HG03175 (cell line): ENCODE results near the gene PTAFR.

Source experiments
- ATAC-seq: cut with Tn5 transposase; IDR thresholded peaks from one replicate; pipeline ENCODE4 v1.9.1; 2021; ENCODE audit warnings: mild to moderate bottlenecking, moderate library complexity; ENCODE audit not compliant: unreplicated experiment

The PTAFR gene, protein sequence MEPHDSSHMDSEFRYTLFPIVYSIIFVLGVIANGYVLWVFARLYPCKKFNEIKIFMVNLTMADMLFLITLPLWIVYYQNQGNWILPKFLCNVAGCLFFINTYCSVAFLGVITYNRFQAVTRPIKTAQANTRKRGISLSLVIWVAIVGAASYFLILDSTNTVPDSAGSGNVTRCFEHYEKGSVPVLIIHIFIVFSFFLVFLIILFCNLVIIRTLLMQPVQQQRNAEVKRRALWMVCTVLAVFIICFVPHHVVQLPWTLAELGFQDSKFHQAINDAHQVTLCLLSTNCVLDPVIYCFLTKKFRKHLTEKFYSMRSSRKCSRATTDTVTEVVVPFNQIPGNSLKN

DNA sequence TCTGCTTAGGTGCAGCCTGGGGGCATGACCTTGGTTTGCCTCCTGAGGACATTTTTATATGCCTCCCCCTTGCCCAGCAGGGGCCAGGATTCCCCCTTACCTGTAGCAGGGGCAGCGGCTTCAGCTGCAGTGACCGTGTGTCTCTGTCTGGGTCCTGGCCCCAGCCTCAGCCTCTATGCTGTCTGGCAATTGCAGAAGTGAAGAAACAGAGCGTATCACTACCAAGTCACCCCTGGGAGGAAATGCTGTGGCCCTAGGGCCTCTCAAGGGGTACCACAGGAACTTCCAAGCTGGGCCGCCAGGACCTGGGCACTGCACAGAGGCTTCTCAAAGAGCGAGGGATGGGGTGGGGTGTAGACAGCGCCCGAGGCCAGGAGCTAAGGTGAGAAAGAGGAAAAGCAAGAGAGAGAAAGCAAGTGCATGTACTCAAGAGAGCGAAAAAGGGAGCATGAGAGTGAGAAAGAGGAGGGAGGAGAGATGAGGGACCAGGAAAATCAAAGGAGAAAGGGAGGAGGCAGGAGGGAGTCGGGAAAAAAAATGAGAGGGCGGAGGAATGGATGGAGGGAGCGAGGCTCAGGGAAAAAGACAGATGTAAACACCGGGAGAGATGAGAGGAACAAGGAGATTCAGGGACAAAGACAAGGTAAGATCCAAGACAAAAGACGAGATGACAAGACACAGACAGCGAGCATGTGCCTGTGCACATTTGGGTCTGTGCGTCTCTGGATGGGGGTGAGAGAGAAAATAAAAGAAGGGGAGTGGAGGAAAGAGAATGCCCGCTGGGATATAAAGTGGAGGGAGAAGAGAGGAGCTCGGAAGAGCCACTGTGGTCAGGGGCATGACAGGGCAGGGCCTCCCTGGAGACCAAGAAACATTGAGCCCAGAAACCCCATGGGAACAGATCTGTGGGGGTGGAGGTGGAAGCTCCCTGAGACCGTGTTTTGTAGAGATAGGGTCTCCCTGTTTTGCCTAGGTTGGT, at the start of gene PTAFR:
Gene PTAFR, minus strand, starts transcription at position 199 of the 979 bp plus-strand sequence. CDS start 25,669 bp downstream, outside the sequence.
- ATAC-seq, result peak; percentile 44

DNA sequence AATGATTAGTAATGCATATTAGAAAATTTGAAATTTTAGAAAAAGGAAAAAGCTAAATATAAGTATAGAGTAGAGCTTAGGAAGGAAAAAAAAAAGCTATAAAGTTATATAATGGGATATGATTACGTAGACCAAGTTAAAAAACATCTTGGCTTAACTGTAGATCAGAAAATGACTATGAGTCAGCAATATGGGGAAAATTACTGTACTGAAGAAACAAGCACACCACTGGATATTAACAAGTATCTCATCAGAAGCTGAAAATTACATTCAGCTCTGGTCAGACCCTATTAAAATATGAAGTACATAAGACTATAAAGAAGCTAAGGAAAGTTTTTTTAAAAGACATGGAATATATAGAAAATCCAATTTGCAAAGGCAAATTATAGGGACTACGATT, 36.8 kb upstream of the PTAFR start:
- ATAC-seq, result no peak

DNA sequence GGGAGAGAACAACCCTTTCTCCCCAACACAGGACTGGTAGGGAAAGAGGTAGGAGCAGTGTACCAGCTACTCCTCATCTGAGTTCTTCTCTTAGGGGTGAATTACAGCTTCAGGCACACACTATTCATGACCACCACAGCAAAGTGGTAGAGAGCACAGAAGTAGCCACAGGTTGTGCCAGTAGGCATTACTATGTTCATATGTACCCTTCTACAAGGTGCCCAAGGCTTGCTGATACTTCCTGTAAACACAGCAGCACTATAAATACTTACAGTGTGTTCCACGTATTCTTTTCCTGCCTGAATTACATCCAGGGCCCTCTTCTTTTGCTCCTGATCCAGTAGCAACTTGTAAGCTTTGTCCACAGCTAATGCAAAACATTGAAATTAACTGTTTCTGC, 33.2 kb upstream of the PTAFR start:
- no peak for ATAC-seq

DNA sequence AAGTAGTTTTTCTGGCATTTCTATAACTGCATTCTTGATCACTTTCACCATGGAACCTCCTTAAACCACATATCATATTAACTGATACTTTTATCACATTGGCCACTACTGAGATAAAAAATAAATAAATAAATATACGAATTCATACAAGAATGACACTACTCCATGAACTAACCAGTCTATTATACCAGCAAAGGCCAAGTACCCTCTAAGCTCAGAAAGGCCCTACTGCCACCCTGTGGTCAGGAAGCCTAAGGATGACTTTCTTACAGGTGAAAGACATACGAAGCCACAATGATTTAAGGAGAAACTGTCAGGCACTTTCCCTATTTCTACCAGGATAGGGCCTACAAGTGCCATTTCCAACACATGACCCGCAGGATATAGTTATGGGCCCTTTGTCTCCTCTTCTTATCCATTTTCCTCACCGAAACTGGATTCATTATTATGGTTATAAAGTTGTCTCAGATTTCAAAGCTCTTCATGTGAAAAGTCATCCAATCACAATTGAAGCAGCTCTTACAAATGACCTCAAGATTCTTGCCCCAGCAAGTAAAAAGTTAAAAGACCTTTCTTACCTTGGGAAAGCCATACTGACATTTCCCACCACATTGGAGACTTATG, 32.4 kb upstream of the PTAFR start:
- no peak for ATAC-seq

DNA sequence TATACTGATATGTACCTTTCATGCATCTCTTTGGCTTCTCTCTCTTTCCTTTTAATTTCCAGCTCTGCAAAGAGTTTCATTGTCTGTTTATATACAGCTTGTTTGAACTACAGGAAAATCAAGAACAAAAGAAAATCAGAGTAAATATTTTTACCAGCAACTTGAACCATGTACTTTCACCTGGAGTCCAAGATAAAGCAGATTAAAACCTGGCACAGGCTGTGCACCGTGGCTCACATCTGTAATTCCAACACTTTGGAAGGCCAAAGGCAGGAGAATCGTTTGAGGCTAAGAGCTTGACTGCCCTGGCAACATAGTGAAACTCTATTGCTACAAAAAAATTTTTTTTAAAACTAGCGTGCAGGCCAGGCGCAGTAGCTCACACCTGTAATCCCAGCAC, 28.8 kb upstream of the PTAFR start:
- ATAC-seq, result no peak

DNA sequence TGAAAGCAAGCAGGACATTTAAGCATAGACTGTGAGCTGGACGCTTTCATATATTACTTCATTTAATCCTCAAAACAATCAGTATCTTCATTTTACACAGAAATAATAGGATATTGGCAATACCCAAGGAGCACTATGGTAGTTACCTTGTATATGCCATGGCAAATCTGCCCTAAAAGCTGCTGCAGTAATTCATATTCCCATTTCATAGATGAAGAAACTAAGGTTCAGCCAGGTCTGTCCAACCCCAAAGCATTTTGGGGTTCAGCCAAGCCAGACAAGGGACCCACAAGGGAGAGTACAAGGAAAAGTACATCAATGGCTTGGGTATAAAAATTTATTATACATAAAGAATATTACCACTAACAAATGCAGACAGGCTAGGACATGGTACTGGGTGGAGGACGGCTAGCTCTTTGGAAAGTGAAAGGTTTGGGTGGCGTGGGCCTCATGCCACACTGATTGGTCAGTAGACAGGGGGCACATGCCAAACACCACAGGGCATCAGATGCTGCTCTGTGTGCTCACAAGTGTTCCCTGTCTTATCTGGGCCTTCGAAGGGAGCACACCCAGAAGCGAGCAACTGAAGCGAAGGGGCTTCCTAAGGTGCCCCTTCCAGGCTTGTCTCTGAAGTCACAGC, 23.9 kb upstream of the PTAFR start:
- no peak for ATAC-seq

DNA sequence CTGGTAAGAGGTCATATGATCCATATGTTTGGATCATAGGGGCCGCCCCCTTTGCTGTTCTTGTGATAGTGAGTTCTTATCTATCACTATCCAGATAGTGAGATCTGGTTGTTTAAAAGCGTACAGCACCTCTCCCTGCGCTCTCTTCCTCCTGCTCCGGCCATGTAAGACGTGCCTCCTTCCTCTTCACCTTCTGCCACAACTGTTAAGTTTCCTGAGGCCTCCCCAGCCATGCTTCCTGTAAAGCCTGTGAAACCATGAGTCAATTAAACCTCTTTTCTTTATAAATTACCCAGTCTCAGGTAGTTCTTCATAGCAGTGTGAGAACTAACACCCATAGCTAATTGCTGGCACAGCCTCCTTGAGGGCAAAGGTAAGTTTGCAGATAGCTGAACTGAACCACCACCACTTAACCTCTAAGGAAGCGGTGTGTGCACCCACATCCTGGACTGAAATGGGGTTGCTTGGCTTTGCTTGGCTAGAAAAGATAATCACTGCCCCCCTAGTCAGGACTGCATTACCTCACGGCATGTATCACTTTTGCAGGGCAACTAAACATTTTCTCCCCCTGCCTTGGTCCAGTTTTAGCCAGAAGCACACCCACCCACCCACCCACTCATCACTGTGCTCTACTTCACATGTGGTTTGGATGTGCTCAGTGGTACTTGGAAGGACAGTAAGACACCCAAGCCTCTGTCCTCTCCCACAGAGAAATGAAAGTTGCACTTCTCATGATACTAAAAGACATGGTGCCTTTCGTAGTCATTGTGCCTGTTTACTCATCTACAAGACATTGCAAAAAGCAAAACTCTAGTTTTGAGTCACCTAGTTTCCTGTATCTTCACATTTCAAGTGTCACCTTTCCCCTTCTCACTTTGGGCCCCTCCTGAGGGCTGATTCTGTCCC, 23.1 kb upstream of the PTAFR start:
- peak; percentile 87 for ATAC-seq

DNA sequence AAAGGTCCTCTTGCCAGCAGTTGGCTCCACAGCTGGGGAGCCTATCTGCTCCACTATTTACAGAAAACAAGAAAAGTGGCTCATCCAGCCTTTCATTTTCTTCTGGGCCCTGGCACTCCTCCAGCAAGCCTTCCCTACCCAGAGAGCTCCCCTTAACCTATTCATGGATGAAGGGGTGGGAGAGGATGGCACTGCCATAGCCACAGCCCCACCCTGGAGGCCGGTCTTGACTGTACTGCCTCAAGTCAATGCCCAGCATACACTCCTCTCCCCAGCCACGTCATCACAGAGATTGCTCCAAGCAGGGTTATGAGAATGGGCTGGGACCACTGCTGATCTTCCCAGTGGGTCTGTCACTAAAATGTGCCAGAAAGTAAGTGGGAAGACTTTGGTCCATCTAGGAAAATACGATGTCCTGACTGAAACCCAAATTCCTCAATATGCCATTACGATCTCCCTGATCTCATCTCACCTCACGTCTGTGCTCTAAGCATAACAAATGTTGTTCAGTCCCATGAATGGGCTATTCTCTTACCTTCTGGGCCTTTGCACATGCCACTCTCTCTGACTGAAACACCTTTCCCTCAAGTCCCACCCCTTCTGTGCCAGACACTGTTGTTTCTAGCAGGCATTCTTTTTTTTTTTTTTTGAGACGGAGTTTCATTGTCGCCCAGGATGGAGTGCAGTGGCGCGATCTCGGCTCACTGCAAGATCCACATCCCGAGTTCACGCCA, 21.4 kb upstream of the PTAFR start:
- ATAC-seq, result no peak

DNA sequence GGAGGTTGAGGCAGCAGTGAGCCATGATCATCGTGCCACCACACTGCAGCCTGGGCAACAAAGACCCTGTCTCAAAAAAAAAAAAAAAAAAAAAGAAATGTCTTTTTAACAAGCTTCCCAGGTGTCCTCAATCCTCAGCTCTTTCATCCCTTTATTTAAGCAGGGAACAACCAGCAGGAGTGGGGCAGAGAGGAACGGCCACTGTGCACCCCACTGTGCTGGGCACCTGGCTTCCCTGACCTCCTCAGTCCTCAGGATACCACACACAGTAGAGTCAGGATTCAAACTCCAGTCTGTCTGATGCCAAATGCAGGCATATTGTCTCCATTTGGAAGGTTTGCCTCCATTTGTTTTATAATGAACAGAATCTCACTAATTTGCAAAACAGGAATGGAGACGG, 19.8 kb upstream of the PTAFR start:
- ATAC-seq, result no peak

DNA sequence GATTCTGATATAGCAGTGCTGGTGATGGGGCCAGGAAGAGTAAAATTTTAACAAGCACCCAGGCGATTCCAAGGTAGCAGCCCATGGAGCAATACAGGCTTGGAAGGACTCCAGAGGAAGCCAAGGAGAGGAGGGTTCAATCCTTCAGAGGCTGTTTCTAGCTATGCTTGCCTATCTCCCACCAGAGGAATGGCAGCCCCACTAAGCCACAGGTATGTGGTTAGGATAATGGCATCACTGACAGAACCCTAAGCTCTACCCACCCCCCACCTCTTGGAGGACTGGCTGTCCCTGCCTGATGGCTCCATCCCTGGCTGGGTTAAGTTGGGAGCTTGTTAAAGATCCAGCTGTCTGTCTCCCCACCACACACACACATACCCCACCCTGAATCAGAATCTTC, 19.3 kb upstream of the PTAFR start:
- no peak for ATAC-seq

DNA sequence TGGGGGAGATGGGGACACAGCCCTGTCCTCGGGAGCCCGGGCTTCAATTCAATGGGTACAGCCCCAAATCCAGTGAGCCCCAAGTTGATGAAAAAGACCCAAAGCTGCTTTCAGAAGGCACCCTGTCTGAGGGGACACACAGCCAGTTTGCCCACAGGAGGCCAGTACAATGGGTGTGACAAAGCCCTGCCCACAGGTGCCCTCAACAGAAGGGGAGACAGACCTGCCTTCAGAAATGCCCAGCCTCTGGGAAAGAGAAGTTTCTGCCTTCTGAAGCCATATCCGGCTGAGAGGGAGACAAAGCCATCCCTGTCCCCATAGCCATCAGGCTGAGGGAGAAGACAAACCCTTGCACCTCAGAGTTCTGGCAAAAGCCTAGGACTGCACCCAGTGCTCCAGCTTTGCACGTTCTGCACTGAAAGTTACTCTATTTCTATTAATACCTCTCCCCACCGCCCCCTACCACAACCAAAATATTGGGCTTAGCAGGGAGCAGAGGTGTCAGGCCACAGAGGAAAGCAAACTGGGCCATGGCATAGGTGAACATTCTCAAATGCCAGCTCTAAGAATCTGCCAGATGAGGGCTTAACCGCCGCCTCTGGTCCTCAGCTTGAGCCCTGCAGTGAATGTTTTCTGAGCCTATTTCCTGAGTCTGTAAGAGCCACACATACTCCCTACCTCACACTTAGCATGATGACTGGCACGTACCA, 18.0 kb upstream of the PTAFR start:
- no peak for ATAC-seq

DNA sequence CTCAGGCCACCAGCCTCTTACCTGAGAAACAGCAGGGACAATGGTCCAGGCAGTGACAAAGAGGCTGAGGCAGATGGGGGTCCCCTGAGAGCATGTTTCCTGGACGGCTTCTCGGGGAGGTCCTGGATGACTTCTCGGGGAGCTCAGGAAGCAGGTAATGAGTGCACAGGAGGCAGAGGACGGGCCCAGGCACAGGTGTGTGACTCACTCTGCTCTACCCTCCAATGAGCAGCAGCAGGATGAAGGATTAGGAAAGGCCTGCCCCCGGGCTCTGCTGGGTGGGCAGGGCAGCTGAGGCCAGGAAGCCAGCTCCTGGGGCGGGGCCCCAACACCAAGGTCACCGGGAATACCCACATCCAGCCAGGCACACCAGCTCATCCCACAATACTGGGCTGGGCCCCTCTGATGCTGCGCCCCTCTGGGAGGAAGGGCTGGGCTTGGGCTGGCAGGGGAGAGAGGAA, 17.2 kb upstream of the PTAFR start:
- no peak for ATAC-seq

DNA sequence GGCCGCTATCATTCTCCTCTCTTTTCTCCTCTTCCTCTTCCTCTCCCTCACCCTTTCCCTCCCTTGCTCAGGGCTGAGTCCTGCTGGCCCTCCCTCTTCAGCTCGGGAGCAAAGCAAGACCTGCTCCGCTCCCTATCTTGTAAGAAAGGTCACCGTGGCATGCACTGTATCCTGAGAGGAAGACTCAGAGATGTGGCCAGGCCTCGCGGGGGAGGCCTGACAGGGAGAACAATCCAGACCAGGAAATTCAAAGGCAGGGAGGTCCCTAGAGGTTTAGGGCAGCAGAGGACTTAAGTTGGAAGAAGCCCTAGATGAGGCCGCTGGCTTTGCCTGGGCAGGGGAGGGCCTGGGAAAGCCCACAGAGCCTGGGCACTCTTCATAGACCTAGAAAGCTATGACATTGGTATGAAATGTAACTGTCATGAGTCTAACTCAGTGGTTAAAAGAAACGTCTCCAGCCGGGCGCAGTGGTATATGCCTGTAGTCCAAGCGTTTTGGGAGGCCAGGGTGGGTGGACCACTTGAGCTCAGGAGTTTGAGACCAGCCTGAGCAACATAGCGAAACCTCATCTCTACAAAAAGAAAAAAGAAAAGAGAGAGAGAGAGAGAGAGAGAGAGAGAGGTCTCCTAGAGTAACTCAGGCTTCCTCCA, 14.6 kb upstream of the PTAFR start:
- ATAC-seq, result no peak

DNA sequence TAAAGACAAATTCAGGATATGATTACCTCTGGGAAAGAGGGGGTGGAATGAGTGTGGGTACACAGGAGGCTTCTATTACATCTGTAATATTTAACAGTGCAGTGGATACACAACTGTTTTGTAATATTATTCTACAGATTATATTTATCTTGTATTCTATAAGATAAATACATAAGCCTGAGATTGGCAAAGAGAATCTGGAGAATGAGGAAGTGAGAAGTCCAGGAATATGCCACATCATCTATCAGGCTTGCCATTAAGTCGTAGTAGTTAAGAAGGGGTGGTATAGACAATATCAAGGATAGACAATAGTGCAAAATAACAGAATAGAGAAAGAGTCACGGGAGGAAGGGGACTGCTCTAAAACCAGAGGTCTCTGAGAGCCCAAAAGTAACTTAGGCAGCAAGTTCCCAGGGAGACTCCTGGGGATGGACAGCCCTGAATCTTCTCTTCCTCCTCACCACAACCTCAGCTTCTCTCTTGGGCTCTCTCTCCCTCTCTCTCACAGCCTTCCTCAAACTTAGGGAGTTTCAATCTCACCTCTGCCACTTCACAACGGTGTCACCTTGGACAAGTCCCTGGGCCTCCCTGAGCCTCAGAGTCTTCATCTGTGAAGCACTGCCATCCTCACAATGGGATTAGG, 14.0 kb upstream of the PTAFR start:
- no peak for ATAC-seq

DNA sequence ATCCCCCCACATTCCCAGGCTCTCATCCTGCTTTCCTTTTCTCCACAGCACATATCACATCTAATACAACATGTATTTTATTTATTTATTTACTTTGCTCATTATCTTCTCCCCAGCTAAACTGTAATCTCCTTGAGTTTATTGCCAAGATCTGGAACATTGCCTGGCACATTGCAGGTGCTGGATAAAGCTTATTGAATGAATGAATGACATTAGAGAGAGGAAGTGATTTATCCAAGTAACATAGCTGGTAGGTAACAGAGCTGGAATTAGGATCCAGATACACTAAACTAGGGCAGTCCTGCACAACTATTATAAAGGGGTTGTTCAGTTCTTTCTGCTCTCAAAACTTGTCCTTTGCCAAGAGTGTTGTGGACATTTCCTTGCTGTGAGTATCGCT, 8.6 kb upstream of the PTAFR start:
- no peak for ATAC-seq

DNA sequence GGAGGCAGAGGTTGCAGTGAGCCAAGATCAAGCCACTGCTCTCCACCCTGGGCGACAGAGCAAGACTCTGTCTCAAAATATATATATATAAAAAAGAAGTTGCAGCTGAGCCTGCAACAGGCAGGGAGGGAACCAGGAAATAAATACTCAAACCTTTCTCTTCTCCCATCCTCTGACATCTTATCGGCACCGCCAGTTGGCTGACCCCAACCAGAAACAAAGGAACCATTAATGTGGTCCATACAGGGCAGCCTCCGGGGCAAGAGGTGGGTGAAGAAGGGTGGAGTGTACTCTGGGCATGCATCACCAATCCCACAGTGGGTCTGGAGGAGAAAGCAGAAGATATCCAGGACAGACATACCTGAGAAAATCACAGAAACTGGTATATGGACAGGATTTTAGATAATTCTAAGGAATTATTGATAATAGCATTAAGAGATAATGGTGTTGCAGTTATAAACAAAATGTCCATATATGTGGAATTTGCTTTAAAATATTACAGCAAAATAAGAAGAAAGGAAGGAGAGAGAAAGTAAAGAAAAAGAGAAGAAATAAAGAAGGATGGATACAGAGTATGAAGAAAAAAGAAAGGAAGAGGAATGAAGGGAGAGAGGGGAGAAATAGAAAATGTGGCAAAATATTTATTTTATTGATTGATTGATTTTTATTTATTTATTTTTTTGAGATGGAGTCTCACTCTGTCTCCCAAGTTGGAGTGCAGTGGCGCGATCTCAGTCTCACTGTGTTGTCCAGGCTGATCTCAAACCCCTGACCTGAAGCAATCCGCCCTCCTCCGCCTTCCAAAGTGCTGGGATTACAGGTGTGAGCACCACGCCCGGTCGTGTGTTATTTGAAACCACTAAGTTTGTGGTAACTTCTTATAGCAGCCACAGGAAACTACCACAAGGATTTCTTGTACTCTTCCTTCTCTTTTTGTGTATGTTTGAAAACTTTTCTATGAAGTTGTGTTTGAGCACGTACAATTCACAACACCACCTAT, 4.1 kb upstream of the PTAFR start:
- ATAC-seq, result no peak
